ENCODE measurements around the gene ADIPOQ. TPM values are rescaled to one million over a fixed set of nuclear protein-coding genes. Genes with fewer than 3 reads are reported as not detected.
"Not testable (repeated sequence)": the region's sequence is repeated elsewhere in the genome, so short reads cannot be mapped to it uniquely, and the experiment has no call there.

ADIPOQ gene
- total and polyA plus RNA-seq, 3 donors from 2014 or later: 0.12 to 1.5 TPM; not detected in 1

- Histone ChIP-seq H3K27ac (no peak overlapping the region), H3K4me3 (no peak overlapping the region), H3K36me3 (ENCODE audit: low read depth, missing control alignments) (no peaks in the 10 kb centered on the region), H3K9me3 (no peaks in the 10 kb centered on the region), H3K4me1 (no peaks in the 10 kb centered on the region), H3K27me3 (no peaks in the 10 kb centered on the region)
- DNase-seq: no peak
- no peak for TF ChIP-seq POLR2A (IDR thresholded peaks at IDR 0.05)
- no peak for TF ChIP-seq CTCF (IDR thresholded peaks at IDR 0.05)
- intact Hi-C loops (cut with DNase I; ENCODE audit: low total_unique reads): no loop called here
- WGBS, 2 donors: 79 to 97% methylated on average over 1 of the region's 1 CpG
These were observed 41.2 kb downstream of the ADIPOQ start for GRCh38 chr3:186883686-186884058.

GRCh38 chr3:186884868-186885267 is 42.4 kb downstream of the ADIPOQ start:
- intact Hi-C loops (cut with DNase I; ENCODE audit: low total_unique reads): not testable (repeated sequence)

GRCh38 chr3:186886202-186886981 is 43.9 kb downstream of the ADIPOQ start:
- Histone ChIP-seq H3K4me3 (no peak overlapping the region), H3K27me3 (no peaks in the 10 kb centered on the region), H3K4me1 (no peaks in the 10 kb centered on the region), H3K9me3 (no peaks in the 10 kb centered on the region), H3K36me3 (ENCODE audit: low read depth, missing control alignments) (no peaks in the 10 kb centered on the region), H3K27ac (no peak overlapping the region)
- DNase-seq: no peak
- TF ChIP-seq CTCF (IDR thresholded peaks at IDR 0.05) (no peak), POLR2A (IDR thresholded peaks at IDR 0.05) (no peak)
- intact Hi-C loops (cut with DNase I; ENCODE audit: low total_unique reads): no loop called here
- WGBS, 2 donors: 77 to 79% methylated on average over 5 of the region's 5 CpGs

More at GRCh38 chr3:186884868-186885267, 42.4 kb downstream of the ADIPOQ start:
- not testable (repeated sequence) for DNase-seq; H3K4me3 ChIP-seq; H3K4me1 ChIP-seq; H3K27me3 ChIP-seq; H3K36me3 ChIP-seq (ENCODE audit: low read depth, missing control alignments); H3K27ac ChIP-seq; H3K9me3 ChIP-seq
- 80 to 96% methylated on average over 2 to 22 of the region's 29 CpGs for WGBS, 2 donors

- H3K4me1 ChIP-seq; DNase-seq; H3K9me3 ChIP-seq; H3K27me3 ChIP-seq; H3K4me3 ChIP-seq; intact Hi-C loops (cut with DNase I; ENCODE audit: low total_unique reads); H3K27ac ChIP-seq; H3K36me3 ChIP-seq (ENCODE audit: low read depth, missing control alignments): not testable (repeated sequence)
- WGBS, 2 donors: 71 to 90% methylated on average over 1 to 2 of the region's 5 CpGs
These were observed 45.0 kb downstream of the ADIPOQ start for GRCh38 chr3:186887507-186887938.

GRCh38 chr3:186888569-186888968 is 46.1 kb downstream of the ADIPOQ start:
- no peaks in the 10 kb centered on the region for H3K36me3 ChIP-seq (ENCODE audit: low read depth, missing control alignments)
- 29 to 35% methylated on average over 6 of the region's 6 CpGs for WGBS, 2 donors
- no peak overlapping the region for H3K27ac ChIP-seq
- TF ChIP-seq POLR2A (IDR thresholded peaks at IDR 0.05): no peak
- TF ChIP-seq CTCF (IDR thresholded peaks at IDR 0.05): no peak
- H3K4me1 ChIP-seq: no peaks in the 10 kb centered on the region
- intact Hi-C loops (cut with DNase I; ENCODE audit: low total_unique reads): no loop called here
- H3K4me3 ChIP-seq: no peak overlapping the region
- no peaks in the 10 kb centered on the region for H3K9me3 ChIP-seq
- no peaks in the 10 kb centered on the region for H3K27me3 ChIP-seq
- DNase-seq: no peak

- DNase-seq; intact Hi-C loops (cut with DNase I; ENCODE audit: low total_unique reads); H3K27me3 ChIP-seq; H3K4me3 ChIP-seq; H3K4me1 ChIP-seq; H3K27ac ChIP-seq; H3K36me3 ChIP-seq (ENCODE audit: low read depth, missing control alignments); H3K9me3 ChIP-seq: not testable (repeated sequence)
- 90 to 92% methylated on average over 4 of the region's 4 CpGs for WGBS, 2 donors
These were observed 47.2 kb downstream of the ADIPOQ start for GRCh38 chr3:186889698-186890097.
